ENCODE data around the gene A1BG. TPM values are rescaled to one million over a fixed set of nuclear protein-coding genes. Genes with fewer than 3 reads are reported as not detected.

Gene A1BG
- polyA plus RNA-seq, 3 donors, result 30.2 to 54.5 (median 35.3) TPM

- H3K4me3 Mint-ChIP-seq, result no peak overlapping the region
- Histone ChIP-seq H3K4me3 (replicated peaks in 1 of 3; ENCODE audit: low read depth in 2 of 3, low read length in 3 of 3) (no peak overlapping the region), H3K9me3 (replicated peaks in 1 of 2; ENCODE audit: control insufficient read depth in 1 of 2, insufficient read depth in 1 of 2, low read length in 2 of 2) (peaks cover 0 to 8% of the 10 kb centered on the region in 2 donors), H3K4me2 (replicated peaks; ENCODE audit: extremely low read depth, low read length, poor library complexity, severe bottlenecking) (no peak overlapping the region), H3K27me3 (ENCODE audit: control insufficient read depth in 2 of 2, insufficient read depth in 2 of 2, low read length in 2 of 2) (peaks cover 6 to 41% of the 10 kb centered on the region in 2 donors), H3K79me2 (ENCODE audit: insufficient read depth, low read length) (no peaks in the 10 kb centered on the region), H3K4me1 (ENCODE audit: control insufficient read depth in 1 of 2, insufficient read depth in 2 of 2, low read length in 2 of 2) (peaks cover 20 to 40% of the 10 kb centered on the region in 2 donors), H4K20me1 (ENCODE audit: insufficient read depth, low read length) (no peaks in the 10 kb centered on the region), H3K27ac (ENCODE audit: low read depth in 1 of 2, low read length in 2 of 2) (no peak overlapping the region), H3K9ac (ENCODE audit: insufficient read depth, low read length, poor library complexity, severe bottlenecking) (no peak overlapping the region), H3K36me3 (replicated peaks in 1 of 2; ENCODE audit: control insufficient read depth in 1 of 2, insufficient read depth in 2 of 2, low read length in 2 of 2) (peaks cover 0 to 5% of the 10 kb centered on the region in 2 donors), H2AFZ (ENCODE audit: insufficient read depth, low read depth, low read length, poor library complexity, severe bottlenecking) (no peak overlapping the region)
- DNase-seq, result no peak
- peaks cover 8 to 18% of the 10 kb centered on the region in 2 donors for H3K36me3 Mint-ChIP-seq
- 92% methylated on average over 17 of the region's 23 CpGs for WGBS (ENCODE audit: insufficient coverage)
- peaks cover 0 to 12% (median 7%) of the 10 kb centered on the region in 7 donors for H3K9me3 Mint-ChIP-seq
- peaks cover 23 to 56% (median 31%) of the 10 kb centered on the region in 3 donors for H3K27me3 Mint-ChIP-seq (ENCODE audit: low read depth in 3 of 3)
- TF ChIP-seq CTCF (IDR thresholded peaks at IDR 0.05), result no peak
- intact Hi-C loops (cut with micrococcal nuclease), result no loop called here
- H3K4me1 Mint-ChIP-seq, result peaks cover 33% of the 10 kb centered on the region
- no peak overlapping the region for H3K27ac Mint-ChIP-seq
Observed at GRCh38 chr19:58351990-58352755, 1.1 kb downstream of the A1BG start.

- DNase-seq, result no peak
- Mint-ChIP-seq H3K36me3 (peaks cover 8 to 18% of the 10 kb centered on the region in 2 donors), H3K27ac (peak overlapping the region in 1 of 7 donors; percentile 13), H3K4me3 (no peak overlapping the region), H3K4me1 (peaks cover 31% of the 10 kb centered on the region), H3K27me3 (ENCODE audit: low read depth in 3 of 3) (peaks cover 16 to 54% (median 27%) of the 10 kb centered on the region in 3 donors), H3K9me3 (peaks cover 0 to 11% (median 6%) of the 10 kb centered on the region in 7 donors)
- no peak for TF ChIP-seq CTCF (IDR thresholded peaks at IDR 0.05)
- H3K27ac ChIP-seq (ENCODE audit: low read depth in 1 of 2, low read length in 2 of 2), result no peak overlapping the region
- H3K9ac ChIP-seq (ENCODE audit: insufficient read depth, low read length, poor library complexity, severe bottlenecking), result no peak overlapping the region
- no peak overlapping the region for H2AFZ ChIP-seq (ENCODE audit: insufficient read depth, low read depth, low read length, poor library complexity, severe bottlenecking)
- H3K27me3 ChIP-seq (ENCODE audit: control insufficient read depth in 2 of 2, insufficient read depth in 2 of 2, low read length in 2 of 2), result peaks cover 6 to 42% of the 10 kb centered on the region in 2 donors
- peaks cover 0 to 5% of the 10 kb centered on the region in 2 donors for H3K36me3 ChIP-seq (replicated peaks in 1 of 2; ENCODE audit: control insufficient read depth in 1 of 2, insufficient read depth in 2 of 2, low read length in 2 of 2)
- intact Hi-C loops (cut with micrococcal nuclease), result no loop called here
- peaks cover 0 to 8% of the 10 kb centered on the region in 2 donors for H3K9me3 ChIP-seq (replicated peaks in 1 of 2; ENCODE audit: control insufficient read depth in 1 of 2, insufficient read depth in 1 of 2, low read length in 2 of 2)
- peaks cover 21 to 40% of the 10 kb centered on the region in 2 donors for H3K4me1 ChIP-seq (ENCODE audit: control insufficient read depth in 1 of 2, insufficient read depth in 2 of 2, low read length in 2 of 2)
- H3K4me3 ChIP-seq (replicated peaks in 1 of 3; ENCODE audit: low read depth in 2 of 3, low read length in 3 of 3), result no peak overlapping the region
- no peak overlapping the region for H3K4me2 ChIP-seq (replicated peaks; ENCODE audit: extremely low read depth, low read length, poor library complexity, severe bottlenecking)
- no peaks in the 10 kb centered on the region for H3K79me2 ChIP-seq (ENCODE audit: insufficient read depth, low read length)
- WGBS (ENCODE audit: insufficient coverage), result 95% methylated on average over 7 of the region's 9 CpGs
- no peaks in the 10 kb centered on the region for H4K20me1 ChIP-seq (ENCODE audit: insufficient read depth, low read length)
Observed at GRCh38 chr19:58351558-58351878, 1.8 kb downstream of the A1BG start.
